HepG2 (cell line): ENCODE results near the gene QRICH2. TPM values are rescaled to one million over a fixed set of nuclear protein-coding genes. Genes with fewer than 3 reads are reported as not detected.

ENCODE experiments used
- BCL6 ChIP-seq: IDR thresholded peaks from 2 replicates; pipeline ENCODE4 v1.6.1; 2016; ENCODE audit warnings: missing genetic modification reagents, missing compliant biosample characterization
- CHD2 ChIP-seq: IDR thresholded peaks from 2 replicates; pipeline ENCODE4 v1.6.1; 2011; ENCODE audit warnings: low read depth, low read length, improper control_type of control experiment
- ESRRA ChIP-seq: sonication (generic); formaldehyde crosslinking; IDR thresholded peaks from 2 replicates; pipeline ENCODE4 v1.5.1; 2020; ENCODE audit warnings: mild to moderate bottlenecking, low read depth, missing genetic modification reagents
- HDAC6 ChIP-seq: fragments of 200-600 bp; sonication (generic); IDR thresholded peaks from 2 replicates; pipeline ENCODE4 v1.7.0; 2017; ENCODE audit warnings: mild to moderate bottlenecking, antibody characterized with exemption, low read length, low read depth
- KDM4B ChIP-seq: sonication (generic); formaldehyde crosslinking; IDR thresholded peaks from 2 replicates; pipeline ENCODE4 v1.4.0; 2020; ENCODE audit warnings: missing genetic modification reagents
- MAF1 ChIP-seq: sonication (generic); formaldehyde crosslinking; IDR thresholded peaks from 2 replicates; pipeline ENCODE4 v1.5.0; 2020; ENCODE audit warnings: missing genetic modification reagents, borderline replicate concordance
- MLLT10 ChIP-seq: sonication (generic); formaldehyde crosslinking; IDR thresholded peaks from 2 replicates; pipeline ENCODE4 v1.4.0; 2020; ENCODE audit warnings: missing genetic modification reagents
- PCBP1 ChIP-seq: fragments of 200-400 bp; formaldehyde crosslinking; IDR thresholded peaks from 2 replicates; pipeline ENCODE4 v1.6.1; 2017; ENCODE audit warnings: mild to moderate bottlenecking, low read depth, low read length, borderline replicate concordance
- RAD51 ChIP-seq: fragments of 450-650 bp; IDR thresholded peaks from 2 replicates; pipeline ENCODE4 v1.6.1; 2016; ENCODE audit warnings: borderline replicate concordance
- REST ChIP-seq, 2 experiments: IDR thresholded peaks; 2 replicates each; pipeline ENCODE4 v1.6.1; 2011 to 2012; ENCODE audit warnings: low read length in 2 of 2, borderline replicate concordance in 1 of 2, low read depth in 1 of 2, mild to moderate bottlenecking in 1 of 2, moderate library complexity in 1 of 2
- SMC3 ChIP-seq: IDR thresholded peaks from 2 replicates; pipeline ENCODE4 v1.6.1; 2011; ENCODE audit warnings: low read length, improper control_type of control experiment
- TBX3 ChIP-seq: fragments of 450-650 bp; IDR thresholded peaks from 2 replicates; pipeline ENCODE4 v1.6.1; 2017; ENCODE audit warnings: antibody characterized with exemption, mild to moderate bottlenecking, inconsistent platforms, borderline replicate concordance
- ZFY ChIP-seq: sonication (generic); formaldehyde crosslinking; IDR thresholded peaks from 2 replicates; pipeline ENCODE4 v1.4.0; 2020; ENCODE audit warnings: missing genetic modification reagents
- ZNF318 ChIP-seq: sonication (generic); formaldehyde crosslinking; IDR thresholded peaks from 2 replicates; pipeline ENCODE4 v1.4.0; 2020; ENCODE audit warnings: mild to moderate bottlenecking, missing genetic modification reagents
- ZNF644 ChIP-seq: IDR thresholded peaks from 2 replicates; pipeline ENCODE4 v1.6.1; 2016; ENCODE audit warnings: low read depth
- ZNF7 ChIP-seq: IDR thresholded peaks from 2 replicates; pipeline ENCODE4 v1.6.1; 2016; ENCODE audit warnings: missing biosample characterization, missing genetic modification reagents
- ZNF775 ChIP-seq: sonication (generic); formaldehyde crosslinking; IDR thresholded peaks from 2 replicates; pipeline ENCODE4 v1.4.0; 2020; ENCODE audit warnings: missing genetic modification reagents, mild to moderate bottlenecking, moderate library complexity, borderline replicate concordance
- ZNF816 ChIP-seq: sonication (generic); formaldehyde crosslinking; IDR thresholded peaks from 2 replicates; pipeline ENCODE4 v1.8.0; 2022; ENCODE audit warnings: missing genetic modification reagents, mild to moderate bottlenecking, borderline replicate concordance
- ZSCAN22 ChIP-seq: sonication (generic); formaldehyde crosslinking; IDR thresholded peaks from 2 replicates; pipeline ENCODE4 v1.4.0; 2020; ENCODE audit warnings: mild to moderate bottlenecking, missing genetic modification reagents
- ZSCAN9 ChIP-seq: IDR thresholded peaks from 2 replicates; pipeline ENCODE4 v1.6.1; 2016; ENCODE audit warnings: borderline replicate concordance
- polyA plus RNA-seq, 8 experiments: library from polyadenylated mRNA; depleted of rRNA in 3 of 8; stranded (reverse) in 7 of 8; unstranded in 1 of 8; fragments of >200 nt; fragmentation: Illumina TruSeq in 4 of 8; extraction: Trizol in 4 of 8; gene quantifications; 2 replicates each; pipeline versions ENCODE4 v1.2.1 to v1.2.3, GENCODE V29; 2011 to 2016; ENCODE audit warnings: low read depth in 4 of 8, missing spikeins in 1 of 8, mixed read lengths in 1 of 8; ENCODE audit not compliant: insufficient read depth in 1 of 8
- total RNA-seq, 5 experiments: library from RNA; depleted of rRNA; stranded (reverse); fragments of >200 nt; fragmentation: Illumina TruSeq; extraction: Trizol; gene quantifications; 2 replicates each; pipeline ENCODE4 v1.2.3, GENCODE V29; 2016; ENCODE audit warnings: low read depth in 1 of 5

The QRICH2 gene
- total and polyA plus RNA-seq, 2 of the 13 experiments (the other 11 are each of a cell fraction or from before 2014, with no cell fraction given), result 3.7 to 5.7 TPM

- TF ChIP-seq ZNF775 (CRISPR knock-in tag) (no peak), KDM4B (CRISPR knock-in tag) (no peak), ZNF318 (CRISPR knock-in tag) (no peak; the same call in 1 of the 2 replicates), MAF1 (no peak), BCL6 (CRISPR knock-in tag) (peak; percentile 68), ZSCAN9 (no peak), PCBP1 (no peak), MLLT10 (CRISPR knock-in tag) (no peak), REST (IDR thresholded peaks at IDR 0.05; ENCODE audit: borderline replicate concordance in 1 of 2, low read depth in 1 of 2, low read length in 2 of 2) (no peak), ZSCAN22 (CRISPR knock-in tag) (no peak), ZNF816 (no peak), ZNF7 (CRISPR knock-in tag) (no peak), ZFY (0 out of 2 replicates have a peak, but pooled peaks have one; percentile 28), CHD2 (no peak), TBX3 (no peak), RAD51 (no peak), ESRRA (CRISPR knock-in tag) (no peak), SMC3 (no peak), ZNF644 (CRISPR knock-in tag) (no peak), HDAC6 (no peak)
Observed at GRCh38 chr17:76265624-76266243, 42.3 kb downstream of the QRICH2 start (continued).
